ENCODE results near the gene TBC1D5.
"Not testable (repeated sequence)": the region's sequence is repeated elsewhere in the genome, so short reads cannot be mapped to it uniquely, and the experiment has no call there.

TBC1D5 gene

DNA sequence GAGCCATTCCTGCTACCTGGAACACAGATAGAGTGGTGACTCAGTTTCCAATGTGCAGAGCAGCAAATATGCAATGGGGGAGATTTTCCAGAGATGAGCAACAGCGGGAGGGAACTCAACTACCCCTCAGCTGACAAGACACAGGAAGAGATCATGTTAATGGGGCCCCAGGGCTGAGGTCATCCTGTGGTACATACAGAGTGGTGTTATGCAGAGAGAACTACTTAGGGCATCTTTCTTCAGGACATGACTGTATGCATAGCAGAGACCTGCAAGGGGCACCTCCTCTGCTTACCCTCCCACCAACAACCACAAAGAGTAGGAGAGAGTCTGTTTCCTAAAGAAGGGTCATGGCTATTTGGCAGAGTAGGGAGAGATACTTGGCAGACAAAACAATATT is 6.8 kb upstream of the TBC1D5 start:
- DNase-seq, result no peak

- DNase-seq, result no peak
Observed at GRCh38 chr3:17747890-17748247, 5.4 kb upstream of the TBC1D5 start.

GRCh38 chr3:17747174-17747889 is 4.9 kb upstream of the TBC1D5 start:
- DNase-seq, result no peak

DNA sequence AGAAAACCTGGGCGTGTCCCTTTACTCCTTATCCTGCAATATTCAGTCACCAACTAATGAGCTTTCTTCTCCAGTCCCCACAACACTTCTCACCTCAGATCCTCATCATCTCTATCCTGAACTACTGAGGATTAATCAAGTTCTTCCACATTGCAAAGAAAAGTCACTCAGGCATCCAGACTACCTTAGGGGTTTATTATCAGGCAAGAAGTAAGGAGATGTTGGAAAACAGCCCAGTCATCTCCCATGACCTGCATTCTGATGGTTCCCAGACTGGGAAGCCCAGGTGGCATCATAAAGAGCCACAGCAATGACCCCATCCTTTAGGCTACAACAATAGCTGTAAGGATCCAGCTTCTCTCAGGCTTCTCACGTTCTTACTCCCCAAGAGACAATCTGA is 3.5 kb upstream of the TBC1D5 start:
- no peak for DNase-seq

- no peak for DNase-seq
Observed at GRCh38 chr3:17745301-17745700, 2.9 kb upstream of the TBC1D5 start.

DNA sequence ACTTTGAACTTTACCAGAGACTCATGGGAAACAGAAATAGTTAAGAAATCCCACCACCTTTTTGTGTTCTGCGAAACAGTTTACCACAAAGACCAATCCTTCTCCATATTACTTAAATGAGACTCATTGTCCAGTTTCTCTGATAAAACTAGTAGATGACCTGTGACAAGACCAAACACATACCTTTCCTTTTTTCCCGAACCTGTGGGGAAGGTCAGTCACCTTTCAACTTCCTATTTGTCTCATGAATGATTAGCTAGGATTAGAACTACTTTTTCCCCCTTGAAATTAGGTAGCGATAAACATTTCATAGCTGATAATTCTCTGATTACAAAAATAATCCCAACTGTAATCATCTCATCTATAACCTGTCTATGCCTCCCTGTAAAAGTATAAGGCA is 2.3 kb upstream of the TBC1D5 start:
- no peak for DNase-seq

- no peak for DNase-seq
Observed at GRCh38 chr3:17743658-17743995, 1.2 kb upstream of the TBC1D5 start.

DNA sequence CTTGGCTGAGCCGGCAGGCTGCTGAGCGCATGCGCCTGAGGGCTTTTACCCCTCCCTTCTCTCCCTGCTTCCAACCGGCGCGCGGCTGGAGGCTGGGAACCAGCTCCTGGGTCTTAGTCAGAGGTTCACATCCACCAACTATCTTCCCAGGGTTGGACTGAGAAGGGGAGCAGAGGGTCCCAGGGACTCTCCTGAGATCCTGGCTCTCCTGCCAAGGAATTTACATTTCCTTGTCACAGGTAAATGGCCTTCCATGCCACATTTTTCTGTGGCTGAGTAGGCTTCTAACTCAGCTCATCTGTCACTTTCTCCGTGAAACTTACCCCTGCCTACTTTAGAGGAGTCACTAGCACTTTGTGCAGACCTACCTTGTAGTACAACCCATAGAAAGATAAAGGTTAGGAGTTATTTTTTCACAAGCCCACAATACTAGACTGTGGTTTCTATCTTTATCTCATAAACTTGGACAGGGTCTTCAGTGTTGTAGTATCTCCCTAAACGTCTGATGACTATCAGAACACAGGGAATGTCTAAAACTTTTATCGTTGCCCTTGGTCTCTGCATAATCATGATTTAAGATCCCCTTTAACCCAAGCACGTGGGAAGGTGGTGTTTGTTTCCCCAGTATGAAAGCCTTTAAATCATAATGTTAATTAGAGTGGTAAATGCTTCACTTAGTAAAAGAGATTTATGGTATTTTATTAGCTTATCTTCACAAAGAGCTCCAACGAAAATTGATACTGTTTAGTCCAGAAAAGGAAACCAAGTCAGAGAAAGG is 638 bp upstream of the TBC1D5 start:
- no peak for DNase-seq

- no peak for DNase-seq
Observed at GRCh38 chr3:17741621-17742101, 770 bp downstream of the TBC1D5 start.

DNA sequence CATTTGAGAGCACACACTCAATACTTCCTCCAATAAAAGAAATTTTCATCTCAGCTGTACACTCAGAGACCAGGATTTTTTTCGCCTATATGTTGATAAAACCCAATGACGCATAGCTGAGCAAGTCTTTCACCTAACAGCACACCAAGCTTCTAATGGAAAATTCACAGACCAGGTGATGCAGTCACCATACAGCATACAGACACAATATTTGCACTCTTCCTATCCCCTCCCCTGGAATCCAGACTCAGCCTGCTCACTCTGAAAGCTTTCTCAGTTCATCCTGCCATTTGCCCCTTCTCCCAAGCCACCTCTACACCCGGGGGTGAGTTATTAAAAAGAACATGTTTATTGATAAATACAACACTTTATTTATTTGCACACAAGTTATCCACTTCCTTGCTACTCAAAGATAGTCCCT is 1.7 kb downstream of the TBC1D5 start:
- DNase-seq, result peak; percentile 24

DNA sequence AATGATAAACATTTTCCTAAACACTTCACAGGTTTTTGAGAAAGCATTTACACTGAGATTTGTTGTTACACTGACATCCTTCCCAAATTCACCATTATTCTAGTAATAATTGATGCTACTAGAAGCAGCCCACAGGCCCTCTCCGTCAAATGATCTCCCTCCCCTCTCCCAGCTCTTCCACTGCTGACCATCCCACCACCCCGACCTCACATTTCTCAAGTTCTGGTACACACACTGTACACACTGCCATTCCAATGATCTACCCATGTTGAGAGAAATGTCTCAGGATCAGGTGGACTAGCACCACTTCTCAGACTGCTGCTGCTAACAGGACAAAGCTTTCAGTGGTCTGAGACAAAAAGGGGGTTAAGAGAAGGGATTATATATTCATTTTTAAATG is 3.5 kb downstream of the TBC1D5 start:
- DNase-seq, result no peak

GRCh38 chr3:17738219-17738618 is 4.2 kb downstream of the TBC1D5 start:
- DNase-seq, result no peak

DNA sequence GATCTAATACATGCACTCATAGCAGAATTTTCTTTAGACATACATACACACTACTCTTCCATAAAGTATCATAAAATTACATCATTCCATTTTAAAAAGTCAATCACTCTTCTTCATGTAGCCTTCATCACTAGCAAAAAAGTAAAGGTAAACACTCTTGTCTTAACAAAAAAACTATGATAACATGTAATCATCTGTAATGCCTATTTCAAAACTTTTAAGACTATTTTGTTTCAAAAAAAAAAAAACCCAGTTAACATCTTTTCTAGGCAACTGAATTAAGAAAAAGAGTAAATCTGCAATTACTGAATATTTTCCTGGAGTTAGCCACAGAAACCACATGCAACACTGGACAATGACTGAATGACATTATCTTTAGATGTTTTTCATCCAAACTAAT is 4.8 kb downstream of the TBC1D5 start:
- DNase-seq, result no peak

DNA sequence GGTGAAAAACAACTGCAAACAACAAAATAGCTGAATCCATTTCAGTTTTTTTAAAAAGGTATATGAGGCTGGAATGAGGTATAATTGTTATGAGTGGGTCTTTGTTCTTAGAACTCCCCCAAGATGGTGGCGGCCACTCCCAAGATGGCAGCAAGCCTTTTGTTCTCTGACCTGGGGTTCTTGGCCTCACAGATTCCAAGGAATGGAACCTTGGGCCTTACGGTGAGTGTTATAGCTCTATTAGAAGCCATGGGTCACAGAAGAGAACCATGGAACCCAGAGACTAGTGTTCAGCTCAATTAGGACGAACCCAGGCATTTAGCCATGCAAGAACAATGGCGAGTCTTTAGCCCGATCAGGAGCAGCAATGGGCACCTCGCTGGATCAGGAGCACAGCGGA is 7.1 kb downstream of the TBC1D5 start:
- not testable (repeated sequence) for DNase-seq

GRCh38 chr3:17733768-17734167 is 8.7 kb downstream of the TBC1D5 start:
- DNase-seq, result no peak

- no peak for DNase-seq
Observed at GRCh38 chr3:17733215-17733614, 9.2 kb downstream of the TBC1D5 start.

DNA sequence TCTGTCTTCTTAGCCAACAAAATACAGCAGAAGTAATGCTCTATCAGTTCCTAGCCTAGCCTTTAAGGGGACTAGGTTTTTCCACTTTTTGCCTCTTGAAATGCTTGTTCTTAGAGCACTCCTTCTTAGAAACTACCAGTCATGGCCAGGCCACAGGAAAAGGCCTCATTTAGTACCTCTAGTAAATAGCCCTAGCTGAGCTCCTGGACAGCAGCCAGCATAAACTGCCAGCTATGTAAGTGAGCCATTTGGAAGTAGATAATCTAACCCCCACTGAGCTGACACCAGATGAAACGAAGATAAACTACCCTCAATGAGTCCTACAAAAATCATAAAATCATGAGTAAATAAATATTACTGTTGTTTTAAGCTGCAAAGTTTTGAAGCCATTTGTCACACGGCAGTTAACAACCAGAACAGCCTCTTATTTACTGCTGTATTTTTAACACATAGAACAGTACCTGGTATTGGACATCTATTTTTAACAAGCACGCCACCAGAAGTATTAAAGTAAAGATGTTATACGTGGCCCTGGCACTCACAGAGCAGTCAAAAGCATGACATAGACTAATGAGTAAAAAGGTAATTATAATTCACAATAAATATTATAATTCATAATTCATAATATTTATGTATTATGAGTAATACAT is 12.0 kb downstream of the TBC1D5 start:
- DNase-seq, result peak; percentile 97

DNA sequence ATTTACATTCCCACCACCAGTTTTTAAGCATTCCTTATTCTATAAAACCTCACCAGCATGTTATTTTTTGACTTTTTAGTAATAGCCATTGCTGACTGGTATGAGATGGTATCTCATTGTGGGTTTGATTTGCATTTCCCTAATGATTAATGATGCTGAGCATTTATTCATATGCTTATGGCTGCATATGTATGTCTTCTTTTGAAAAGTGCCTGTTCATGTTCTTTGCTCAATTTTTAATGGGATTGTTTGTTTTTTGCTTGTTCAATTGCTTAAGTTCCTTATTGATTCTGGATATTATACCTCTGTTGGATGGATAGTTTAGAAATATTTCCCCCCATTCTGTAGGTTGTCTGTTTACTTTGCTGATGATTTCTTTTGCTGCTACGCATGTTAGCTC is 16.1 kb downstream of the TBC1D5 start:
- DNase-seq, result no peak

- not testable (repeated sequence) for DNase-seq
Observed at GRCh38 chr3:17725844-17726243, 16.6 kb downstream of the TBC1D5 start.

DNA sequence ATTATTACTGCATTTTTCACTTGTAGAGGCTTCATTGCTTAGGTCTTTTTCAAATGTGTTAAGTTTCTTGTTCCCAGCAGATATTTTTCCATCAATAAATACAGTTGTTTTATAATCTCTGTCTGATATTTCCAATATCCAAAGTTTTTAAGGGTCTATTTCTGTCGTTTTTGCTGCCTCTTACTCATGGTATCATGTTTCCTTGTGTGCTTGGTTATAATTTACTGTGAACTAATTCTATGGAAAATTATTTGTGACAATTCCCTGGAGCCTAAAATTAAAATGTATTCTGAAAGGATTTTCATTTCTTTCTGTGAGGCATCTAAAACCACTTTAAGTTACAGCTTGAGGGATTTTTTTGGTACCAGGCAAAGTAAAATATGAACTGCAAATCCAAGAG is 17.5 kb downstream of the TBC1D5 start:
- DNase-seq, result no peak

DNA sequence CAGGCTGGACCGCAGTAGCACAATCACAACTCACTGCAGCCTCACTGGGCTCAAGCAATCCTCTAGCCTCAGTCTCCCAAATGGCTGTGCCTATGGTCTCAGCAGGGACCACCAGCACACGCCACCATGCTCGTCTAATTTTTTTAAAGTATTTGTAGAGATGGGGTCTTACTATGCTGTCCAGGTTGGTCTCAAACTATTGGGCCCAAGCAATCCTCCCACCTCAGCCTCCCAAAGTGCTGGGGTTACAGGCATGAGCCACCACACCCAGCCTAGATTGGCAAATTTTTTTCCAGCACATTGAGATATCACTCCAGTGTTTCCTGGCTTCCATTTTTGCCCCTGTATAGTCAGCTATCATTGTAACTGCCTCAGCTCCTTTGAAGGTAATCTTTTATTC is 18.3 kb downstream of the TBC1D5 start:
- DNase-seq, result no peak

GRCh38 chr3:17717411-17717810 is 25.0 kb downstream of the TBC1D5 start:
- DNase-seq, result no peak

GRCh38 chr3:17714473-17714872 is 28.0 kb downstream of the TBC1D5 start:
- no peak for DNase-seq

DNA sequence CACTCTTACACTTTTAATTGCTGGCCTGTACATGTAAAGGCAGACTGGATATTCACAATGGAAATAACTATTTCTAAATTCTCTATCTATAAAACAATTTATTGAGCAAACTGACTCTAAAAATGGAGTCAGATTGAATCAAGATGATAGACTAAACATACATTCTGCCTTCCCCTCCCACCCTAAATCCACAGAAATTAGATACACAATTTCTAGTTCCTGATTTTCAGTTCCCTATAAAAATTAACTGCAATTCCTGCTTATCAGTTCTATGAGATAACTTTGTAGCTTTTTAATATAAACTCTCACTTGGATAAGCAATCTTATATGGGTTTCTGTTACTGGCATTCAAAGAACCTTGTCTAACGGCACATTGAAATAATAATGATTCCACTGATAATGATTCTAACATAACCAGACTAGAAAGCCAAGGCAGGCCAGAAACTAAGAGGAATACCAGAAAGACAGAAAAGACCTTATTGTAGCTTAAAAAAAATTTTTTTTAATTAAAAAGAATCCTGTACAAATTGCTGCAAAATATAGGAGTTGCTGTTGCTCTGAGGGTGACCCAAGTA is 33.1 kb downstream of the TBC1D5 start:
- DNase-seq, result no peak
